ENCODE results near the gene ZSCAN12.

DNA sequence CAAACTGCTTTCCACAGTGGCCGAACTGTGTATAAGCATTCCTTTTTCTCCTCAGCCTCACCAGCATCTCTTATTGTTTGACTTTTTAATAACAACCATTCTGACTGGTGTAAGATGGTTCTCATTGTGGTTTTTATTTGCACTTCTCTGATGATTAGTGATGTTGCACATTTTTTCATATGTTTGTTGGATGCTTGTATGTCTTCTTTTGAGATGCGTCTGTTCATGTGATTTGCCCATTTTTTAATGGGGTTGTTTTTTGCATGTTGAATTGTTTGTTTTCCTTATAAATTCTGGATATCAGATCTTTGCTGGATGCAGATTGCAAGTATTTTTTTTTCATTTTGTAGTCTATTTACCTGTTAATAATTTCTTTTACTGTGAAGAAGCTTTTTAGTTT is 11.2 kb upstream of the ZSCAN12 start:
- TF ChIP-seq, protein P1, sequence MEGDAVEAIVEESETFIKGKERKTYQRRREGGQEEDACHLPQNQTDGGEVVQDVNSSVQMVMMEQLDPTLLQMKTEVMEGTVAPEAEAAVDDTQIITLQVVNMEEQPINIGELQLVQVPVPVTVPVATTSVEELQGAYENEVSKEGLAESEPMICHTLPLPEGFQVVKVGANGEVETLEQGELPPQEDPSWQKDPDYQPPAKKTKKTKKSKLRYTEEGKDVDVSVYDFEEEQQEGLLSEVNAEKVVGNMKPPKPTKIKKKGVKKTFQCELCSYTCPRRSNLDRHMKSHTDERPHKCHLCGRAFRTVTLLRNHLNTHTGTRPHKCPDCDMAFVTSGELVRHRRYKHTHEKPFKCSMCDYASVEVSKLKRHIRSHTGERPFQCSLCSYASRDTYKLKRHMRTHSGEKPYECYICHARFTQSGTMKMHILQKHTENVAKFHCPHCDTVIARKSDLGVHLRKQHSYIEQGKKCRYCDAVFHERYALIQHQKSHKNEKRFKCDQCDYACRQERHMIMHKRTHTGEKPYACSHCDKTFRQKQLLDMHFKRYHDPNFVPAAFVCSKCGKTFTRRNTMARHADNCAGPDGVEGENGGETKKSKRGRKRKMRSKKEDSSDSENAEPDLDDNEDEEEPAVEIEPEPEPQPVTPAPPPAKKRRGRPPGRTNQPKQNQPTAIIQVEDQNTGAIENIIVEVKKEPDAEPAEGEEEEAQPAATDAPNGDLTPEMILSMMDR (conservative IDR thresholded peaks at IDR 0.05 in 1 of 2, IDR thresholded peaks at IDR 0.05 in 1 of 2; ENCODE audit: extremely low read depth in 1 of 2, insufficient read depth in 1 of 2, low read depth in 1 of 2, low read length in 2 of 2): no peak
- no peak for TF ChIP-seq EZH2 (IDR thresholded peaks at IDR 0.05; ENCODE audit: borderline replicate concordance, low read length)
